Breast epithelium (tissue), 3 donors: ENCODE results near the gene EFCAB5.

ENCODE experiments used
- POLR2A ChIP-seq: fragments of 450-650 bp; IDR thresholded peaks from one replicate; pipeline ENCODE4 v1.6.1; 2016; ENCODE audit warnings: antibody characterized with exemption, mild to moderate bottlenecking, moderate library complexity
- POLR2AphosphoS5 ChIP-seq, 3 donors: sonication (generic); formaldehyde crosslinking; IDR thresholded peaks; one replicate each; pipeline ENCODE4 v1.6.1; 2017; ENCODE audit warnings: antibody characterized with exemption in 3 of 3
- TF ChIP-seq, protein P1 (sequence below), 3 donors: fragments of 450-650 bp; IDR thresholded peaks; one replicate each; pipeline ENCODE4 v1.5.1; 2016 to 2017; ENCODE audit warnings: antibody characterized with exemption in 3 of 3, mild to moderate bottlenecking in 3 of 3, moderate library complexity in 3 of 3

DNA sequence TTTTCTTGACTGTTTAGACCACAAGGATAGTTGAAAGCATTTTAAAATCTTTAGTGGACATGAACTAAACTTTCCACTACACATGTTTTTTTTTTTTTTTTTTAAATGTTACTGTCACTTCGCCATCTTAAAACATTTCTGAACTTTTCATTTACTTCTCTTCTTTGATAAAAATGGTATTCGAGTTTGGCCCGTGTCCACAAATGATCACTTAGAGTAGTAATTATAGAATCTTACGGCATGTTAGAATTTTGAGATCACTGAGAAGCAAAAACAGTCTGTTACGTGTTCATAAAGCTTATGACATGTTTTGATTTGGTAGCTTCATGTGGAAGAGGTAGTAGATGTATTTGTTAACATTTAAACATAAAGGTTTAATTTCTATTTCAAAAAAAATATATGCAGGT lies 176.2 kb downstream of the EFCAB5 start:
- TF ChIP-seq, protein P1, sequence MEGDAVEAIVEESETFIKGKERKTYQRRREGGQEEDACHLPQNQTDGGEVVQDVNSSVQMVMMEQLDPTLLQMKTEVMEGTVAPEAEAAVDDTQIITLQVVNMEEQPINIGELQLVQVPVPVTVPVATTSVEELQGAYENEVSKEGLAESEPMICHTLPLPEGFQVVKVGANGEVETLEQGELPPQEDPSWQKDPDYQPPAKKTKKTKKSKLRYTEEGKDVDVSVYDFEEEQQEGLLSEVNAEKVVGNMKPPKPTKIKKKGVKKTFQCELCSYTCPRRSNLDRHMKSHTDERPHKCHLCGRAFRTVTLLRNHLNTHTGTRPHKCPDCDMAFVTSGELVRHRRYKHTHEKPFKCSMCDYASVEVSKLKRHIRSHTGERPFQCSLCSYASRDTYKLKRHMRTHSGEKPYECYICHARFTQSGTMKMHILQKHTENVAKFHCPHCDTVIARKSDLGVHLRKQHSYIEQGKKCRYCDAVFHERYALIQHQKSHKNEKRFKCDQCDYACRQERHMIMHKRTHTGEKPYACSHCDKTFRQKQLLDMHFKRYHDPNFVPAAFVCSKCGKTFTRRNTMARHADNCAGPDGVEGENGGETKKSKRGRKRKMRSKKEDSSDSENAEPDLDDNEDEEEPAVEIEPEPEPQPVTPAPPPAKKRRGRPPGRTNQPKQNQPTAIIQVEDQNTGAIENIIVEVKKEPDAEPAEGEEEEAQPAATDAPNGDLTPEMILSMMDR (IDR thresholded peaks at IDR 0.05) = no peak
- TF ChIP-seq POLR2AphosphoS5 (IDR thresholded peaks at IDR 0.05) = no peak
- TF ChIP-seq POLR2A = no peak
